Colonic mucosa (tissue), 4 donors: ENCODE measurements around the gene MISP3. TPM values are rescaled to one million over a fixed set of nuclear protein-coding genes. Genes with fewer than 3 reads are reported as not detected.

Experiments
- DNase-seq: peaks from one replicate; pipeline ENCODE4 v3.0.0-alpha.2; 2020
- H3K27ac ChIP-seq: fragments of 200-600 bp; one replicate; pipeline ENCODE4 v1.8.0; 2021
- H3K27me3 ChIP-seq: fragments of 200-600 bp; one replicate; pipeline ENCODE4 v1.8.0; 2021
- H3K36me3 ChIP-seq: fragments of 200-600 bp; one replicate; pipeline ENCODE4 v1.8.0; 2021
- H3K4me1 ChIP-seq: fragments of 200-600 bp; one replicate; pipeline ENCODE4 v1.8.0; 2021; ENCODE audit warnings: mild to moderate bottlenecking
- H3K4me3 ChIP-seq: fragments of 200-600 bp; one replicate; pipeline ENCODE4 v1.8.0; 2021
- H3K9ac ChIP-seq, 2 donors: one replicate each; pipeline ENCODE4 v1.7.0; 2013; ENCODE audit warnings: control low read depth in 2 of 2, low read depth in 2 of 2, low read length in 2 of 2
- H3K9me3 ChIP-seq: fragments of 200-600 bp; one replicate; pipeline ENCODE4 v1.8.0; 2021
- intact Hi-C: fragments of 100-400 bp; cut with DNase I; formaldehyde crosslinking; loops from one replicate; pipeline ENCODE4 v1.14.1; 2022
- total RNA-seq, 2 donors: library from RNA; stranded (reverse); fragmentation: NEBNext Ultra II Directional in 1 of 2; extraction: Animal tissue kit (Norgen Biotek cat#: 25700) in 1 of 2; gene quantifications; one replicate each; pipeline ENCODE4 v1.2.1, GENCODE V29; 2021
- TF ChIP-seq, protein P1 (sequence below): fragments of 200-600 bp; IDR thresholded peaks from one replicate; pipeline ENCODE4 v1.8.0; 2022; ENCODE audit warnings: antibody characterized with exemption, mild to moderate bottlenecking
- donor health status: healthy.
- donor health status: DM: no; HTN: no; CAD: no.
- donor health status: DM: no; HTN: no; CAD: no.

Gene MISP3
- total RNA-seq, 2 donors from 2014 or later, result 32.7 to 50.0 TPM

GRCh38 chr19:14112809-14113385 is 40.3 kb downstream of the MISP3 start:
- intact Hi-C loops, result no loop called here
- Histone ChIP-seq H3K36me3 (no peaks in the 10 kb centered on the region), H3K27ac (peak overlapping the region; percentile 28), H3K27me3 (no peaks in the 10 kb centered on the region), H3K4me1 (peaks cover 6% of the 10 kb centered on the region), H3K4me3 (no peak overlapping the region), H3K9ac (peak overlapping the region; percentile 30 to 57), H3K9me3 (no peaks in the 10 kb centered on the region)
- TF ChIP-seq, protein P1, sequence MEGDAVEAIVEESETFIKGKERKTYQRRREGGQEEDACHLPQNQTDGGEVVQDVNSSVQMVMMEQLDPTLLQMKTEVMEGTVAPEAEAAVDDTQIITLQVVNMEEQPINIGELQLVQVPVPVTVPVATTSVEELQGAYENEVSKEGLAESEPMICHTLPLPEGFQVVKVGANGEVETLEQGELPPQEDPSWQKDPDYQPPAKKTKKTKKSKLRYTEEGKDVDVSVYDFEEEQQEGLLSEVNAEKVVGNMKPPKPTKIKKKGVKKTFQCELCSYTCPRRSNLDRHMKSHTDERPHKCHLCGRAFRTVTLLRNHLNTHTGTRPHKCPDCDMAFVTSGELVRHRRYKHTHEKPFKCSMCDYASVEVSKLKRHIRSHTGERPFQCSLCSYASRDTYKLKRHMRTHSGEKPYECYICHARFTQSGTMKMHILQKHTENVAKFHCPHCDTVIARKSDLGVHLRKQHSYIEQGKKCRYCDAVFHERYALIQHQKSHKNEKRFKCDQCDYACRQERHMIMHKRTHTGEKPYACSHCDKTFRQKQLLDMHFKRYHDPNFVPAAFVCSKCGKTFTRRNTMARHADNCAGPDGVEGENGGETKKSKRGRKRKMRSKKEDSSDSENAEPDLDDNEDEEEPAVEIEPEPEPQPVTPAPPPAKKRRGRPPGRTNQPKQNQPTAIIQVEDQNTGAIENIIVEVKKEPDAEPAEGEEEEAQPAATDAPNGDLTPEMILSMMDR, result no peak
- no peak for DNase-seq

GRCh38 chr19:14113762-14114414 is 41.3 kb downstream of the MISP3 start:
- peak overlapping the region in 1 of 2 donors; percentile 57 for H3K9ac ChIP-seq
- H3K9me3 ChIP-seq, result no peaks in the 10 kb centered on the region
- intact Hi-C loops, result no loop called here
- peaks cover 10% of the 10 kb centered on the region for H3K4me1 ChIP-seq
- DNase-seq, result peak; percentile 61
- no peak overlapping the region for H3K4me3 ChIP-seq
- H3K27me3 ChIP-seq, result no peaks in the 10 kb centered on the region
- TF ChIP-seq, protein P1, result no peak
- no peak overlapping the region for H3K27ac ChIP-seq
- H3K36me3 ChIP-seq, result no peaks in the 10 kb centered on the region

GRCh38 chr19:14114439-14114838 is 41.9 kb downstream of the MISP3 start:
- H3K9ac ChIP-seq, result no peak overlapping the region
- TF ChIP-seq, protein P1, result no peak
- H3K9me3 ChIP-seq, result no peaks in the 10 kb centered on the region
- H3K27me3 ChIP-seq, result no peaks in the 10 kb centered on the region
- DNase-seq, result no peak
- H3K4me1 ChIP-seq, result peaks cover 10% of the 10 kb centered on the region
- intact Hi-C loops, result no loop called here
- no peak overlapping the region for H3K27ac ChIP-seq
- no peaks in the 10 kb centered on the region for H3K36me3 ChIP-seq
- H3K4me3 ChIP-seq, result no peak overlapping the region

DNA sequence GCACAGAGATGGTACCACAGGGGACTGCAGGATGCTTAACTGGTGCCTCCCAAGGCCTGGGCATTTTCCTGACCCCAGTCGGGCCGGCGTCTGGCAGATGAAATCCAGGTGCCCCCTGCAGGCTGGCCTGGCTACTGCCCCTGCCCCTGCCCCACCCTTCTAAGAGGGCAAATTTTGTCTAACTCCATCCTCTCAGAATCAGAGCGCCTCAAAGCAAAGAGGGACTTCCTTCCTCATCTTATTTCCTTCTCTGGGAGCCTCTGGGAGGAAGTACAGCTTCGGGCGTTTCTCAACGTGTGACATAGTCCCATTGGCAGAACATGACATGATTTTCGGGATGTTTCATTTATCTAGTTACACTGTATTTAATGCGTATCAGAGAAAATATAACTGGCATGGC is 42.3 kb downstream of the MISP3 start:
- H3K27me3 ChIP-seq, result no peaks in the 10 kb centered on the region
- intact Hi-C loops, result no loop called here
- peaks cover 10% of the 10 kb centered on the region for H3K4me1 ChIP-seq
- no peak overlapping the region for H3K4me3 ChIP-seq
- peak; percentile 60 for DNase-seq
- H3K9me3 ChIP-seq, result no peaks in the 10 kb centered on the region
- TF ChIP-seq, protein P1, result peak; percentile 42
- no peaks in the 10 kb centered on the region for H3K36me3 ChIP-seq
- no peak overlapping the region for H3K9ac ChIP-seq
- no peak overlapping the region for H3K27ac ChIP-seq

DNA sequence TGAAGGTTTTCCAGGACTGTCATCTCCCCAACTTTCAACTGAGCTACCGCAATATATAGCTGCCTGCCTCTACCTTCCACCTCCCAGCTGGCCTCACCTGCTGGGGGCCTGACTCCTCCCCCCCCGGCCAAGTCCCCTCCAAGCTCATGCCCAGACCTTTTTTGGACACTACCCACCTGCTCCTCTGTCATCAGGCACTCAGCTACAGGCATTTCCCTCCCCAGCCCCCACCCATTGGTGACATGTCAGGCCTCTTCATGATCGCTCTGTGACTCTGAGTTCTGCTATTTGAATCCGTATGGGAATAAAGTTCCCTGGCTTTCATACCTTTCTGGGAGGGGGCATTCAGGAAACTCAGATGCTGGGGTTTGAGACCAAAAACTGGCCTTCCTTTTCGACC is 43.2 kb downstream of the MISP3 start:
- TF ChIP-seq, protein P1, result no peak
- H3K4me3 ChIP-seq, result no peak overlapping the region
- H3K4me1 ChIP-seq, result peaks cover 10% of the 10 kb centered on the region
- H3K27ac ChIP-seq, result no peak overlapping the region
- H3K9ac ChIP-seq, result no peak overlapping the region
- no peaks in the 10 kb centered on the region for H3K27me3 ChIP-seq
- H3K36me3 ChIP-seq, result no peaks in the 10 kb centered on the region
- DNase-seq, result no peak
- H3K9me3 ChIP-seq, result no peaks in the 10 kb centered on the region
- intact Hi-C loops, result no loop called here
